ENCODE data around the gene CELF4.

The CELF4 gene

DNA sequence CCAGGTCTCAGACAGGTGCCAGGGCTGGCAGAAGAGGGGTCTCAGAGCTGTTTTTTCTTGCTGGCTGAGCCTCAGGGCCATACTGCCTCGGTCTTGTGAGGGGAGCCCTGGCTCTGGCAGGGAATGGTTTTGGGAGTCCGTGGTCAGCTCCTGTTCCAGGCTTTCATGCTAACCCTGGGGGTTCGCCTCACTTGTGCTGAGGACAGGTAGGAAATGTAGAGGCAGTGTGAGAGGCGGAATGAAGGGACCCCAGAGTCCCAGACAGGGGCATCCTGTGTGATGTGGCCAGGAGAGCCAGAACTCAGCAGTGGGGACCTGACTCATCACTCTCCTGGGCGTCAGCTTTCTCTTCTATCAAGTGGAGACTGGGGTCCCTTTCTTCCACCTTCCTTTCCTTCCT is 5.7 kb upstream of the CELF4 start:
- no peak for DNase-seq

DNA sequence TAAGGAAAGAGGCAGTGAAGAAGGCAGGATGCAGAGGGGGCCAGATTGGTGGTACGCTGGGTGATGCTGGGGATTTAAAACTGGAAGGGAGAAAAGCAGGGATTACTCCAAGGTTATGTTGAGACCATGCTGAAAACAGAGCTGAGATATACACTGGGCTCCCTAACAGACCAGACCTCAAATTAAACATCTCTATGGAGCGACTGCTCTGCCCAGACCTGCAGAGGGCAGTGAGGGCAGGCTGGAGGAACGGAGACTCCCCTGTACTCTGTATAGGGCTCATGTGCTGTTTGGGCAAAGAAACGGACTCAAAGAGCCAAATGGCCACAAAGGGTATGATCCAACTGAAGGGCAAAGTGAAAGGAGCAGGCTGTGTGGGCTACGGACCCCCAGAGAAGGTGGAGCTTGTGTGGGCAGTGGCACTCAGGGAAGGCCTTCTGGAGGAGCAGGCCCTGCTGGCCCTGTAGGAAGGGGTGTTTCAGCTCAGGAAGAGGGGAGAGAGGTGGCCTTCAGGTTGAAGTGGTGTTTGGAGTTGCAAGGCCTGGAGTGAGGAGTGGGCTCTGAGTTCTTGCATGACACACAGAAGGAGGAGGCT is 4.8 kb upstream of the CELF4 start:
- DNase-seq, result no peak

DNA sequence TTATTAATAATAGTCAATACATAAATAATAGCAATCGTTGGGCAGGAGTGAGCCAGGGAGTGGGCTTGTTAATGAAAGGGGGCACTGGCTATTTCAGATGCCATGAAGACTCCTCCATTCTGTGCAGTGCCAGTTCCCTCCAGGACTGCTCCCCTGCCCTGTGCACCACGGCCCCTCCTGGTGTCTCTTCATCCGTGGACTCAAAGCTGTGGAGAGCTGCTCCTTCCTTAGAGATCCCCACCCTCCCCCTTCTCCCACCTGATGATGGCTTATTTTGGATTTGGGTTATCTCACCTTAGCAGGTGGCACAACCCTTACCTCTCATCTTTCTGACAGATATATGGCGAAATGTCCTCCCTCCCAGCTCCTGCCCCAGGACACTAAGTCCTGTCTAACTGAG is 3.1 kb upstream of the CELF4 start:
- DNase-seq, result no peak

DNA sequence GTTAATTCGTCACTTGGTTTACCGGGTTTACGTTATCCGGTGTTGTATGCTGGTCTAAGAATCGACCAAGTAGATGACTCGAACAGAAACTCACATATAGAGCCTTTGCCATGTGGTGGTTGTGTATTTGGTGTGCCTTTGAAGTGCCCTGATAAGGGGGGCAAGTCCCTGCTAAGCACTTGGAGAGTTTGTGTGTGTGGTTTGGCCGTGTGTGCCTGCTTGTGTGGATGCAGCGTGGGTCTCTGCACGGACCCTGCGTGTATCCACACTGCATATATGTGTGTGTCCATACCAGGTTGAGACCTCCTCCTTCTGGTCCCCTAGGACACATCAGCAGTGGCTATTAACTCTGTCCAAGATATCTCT is 2.4 kb upstream of the CELF4 start:
- no peak for DNase-seq

DNA sequence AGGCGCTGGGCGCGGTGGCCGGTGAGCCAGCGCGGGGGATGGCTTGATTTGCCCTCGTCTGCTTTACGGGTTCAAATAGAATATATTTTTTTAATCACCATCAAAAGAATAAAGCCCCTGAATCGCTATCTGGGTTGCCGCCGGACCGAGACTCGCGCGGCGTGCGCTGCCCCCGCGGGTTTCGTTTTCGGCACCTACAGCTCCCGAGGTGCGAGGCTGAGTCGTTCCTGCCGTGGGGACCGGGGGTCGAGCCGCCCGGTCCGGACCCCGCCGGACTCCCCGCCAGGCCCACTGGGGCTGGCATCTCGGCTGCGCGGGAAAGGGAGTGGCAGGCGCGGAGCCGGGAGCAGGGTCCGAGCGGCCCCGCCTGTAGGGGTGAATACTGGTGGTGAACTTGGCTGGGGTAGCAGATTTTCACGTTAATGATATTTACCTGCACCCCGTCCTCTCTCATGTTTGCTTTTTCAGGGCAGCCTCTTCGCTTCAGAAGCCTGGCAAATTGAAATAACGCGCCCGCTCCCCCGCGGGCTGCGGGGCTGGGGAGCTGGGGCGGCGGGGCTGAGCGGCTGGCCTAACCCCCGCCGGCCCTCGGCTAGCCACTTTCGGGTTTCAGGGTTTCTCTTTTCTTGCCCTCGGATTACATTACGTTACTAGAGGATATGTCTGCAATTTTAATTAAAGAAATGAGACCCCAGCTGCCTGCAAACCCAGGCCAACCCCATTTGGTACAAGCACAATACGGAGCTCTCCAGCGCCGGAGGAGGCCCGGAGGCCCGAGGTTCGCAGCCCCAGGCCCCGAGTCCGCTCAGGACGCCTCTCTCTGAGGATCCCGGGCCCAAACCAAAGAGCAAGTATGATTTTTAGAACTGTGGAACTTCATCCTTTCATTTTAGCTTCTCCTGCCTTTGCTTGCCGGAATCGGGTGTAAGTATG is 1.7 kb upstream of the CELF4 start:
- DNase-seq, result no peak

DNA sequence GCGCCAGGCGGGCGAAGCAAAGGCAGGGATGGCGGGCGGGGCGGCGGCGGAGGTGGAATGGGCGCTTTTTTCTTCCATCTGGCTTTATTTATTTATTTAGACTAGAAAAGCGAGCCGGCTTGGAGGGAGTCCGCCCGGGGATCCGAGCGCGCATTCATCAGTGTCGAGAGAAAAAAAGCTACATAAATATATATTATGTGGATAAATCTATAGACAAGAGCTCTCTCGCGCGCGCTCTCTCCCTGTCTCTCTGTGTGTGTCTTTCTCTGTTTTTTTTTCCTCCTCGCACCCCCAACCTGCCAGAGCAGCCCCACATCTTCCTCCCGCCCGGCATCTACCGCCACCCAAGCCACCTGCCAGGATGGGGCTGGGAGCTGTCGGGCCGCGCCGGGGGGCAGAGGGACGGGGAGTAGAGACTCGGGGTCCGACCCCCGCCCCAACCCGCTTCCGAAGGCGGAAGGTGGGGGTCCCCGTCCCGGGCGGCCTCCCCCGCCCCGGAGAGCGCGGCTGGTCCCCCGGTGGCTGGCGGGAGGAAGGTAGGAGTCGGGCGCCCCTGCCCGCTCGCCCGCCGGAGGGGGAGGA is 972 bp upstream of the CELF4 start:
- no peak for DNase-seq

DNA sequence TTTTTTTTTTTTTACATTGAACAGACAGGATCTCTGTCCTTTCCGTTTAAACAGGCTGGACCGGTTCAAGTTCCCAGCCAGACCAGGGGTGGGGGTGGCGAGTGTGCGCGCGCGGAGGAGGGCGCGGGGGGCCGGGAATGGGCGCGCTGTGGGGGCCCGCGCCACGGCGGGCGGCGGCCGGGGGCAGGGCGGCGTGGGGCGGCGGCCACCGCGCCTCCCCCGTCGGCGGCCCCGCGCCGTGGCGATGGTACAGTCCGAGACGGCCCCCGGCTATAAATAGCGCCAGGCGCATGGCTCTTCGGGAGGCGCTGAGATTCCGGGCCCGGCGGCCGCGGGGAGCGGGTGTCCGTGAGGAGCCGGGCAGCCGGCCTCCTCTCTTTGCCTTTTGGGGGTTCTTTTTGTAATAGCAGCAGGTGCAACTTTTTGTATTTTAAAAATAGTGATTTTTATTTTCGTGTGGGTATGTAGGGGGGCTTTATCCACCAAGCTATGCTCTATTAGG is 430 bp upstream of the CELF4 start:
- peak; percentile 44 for DNase-seq

DNA sequence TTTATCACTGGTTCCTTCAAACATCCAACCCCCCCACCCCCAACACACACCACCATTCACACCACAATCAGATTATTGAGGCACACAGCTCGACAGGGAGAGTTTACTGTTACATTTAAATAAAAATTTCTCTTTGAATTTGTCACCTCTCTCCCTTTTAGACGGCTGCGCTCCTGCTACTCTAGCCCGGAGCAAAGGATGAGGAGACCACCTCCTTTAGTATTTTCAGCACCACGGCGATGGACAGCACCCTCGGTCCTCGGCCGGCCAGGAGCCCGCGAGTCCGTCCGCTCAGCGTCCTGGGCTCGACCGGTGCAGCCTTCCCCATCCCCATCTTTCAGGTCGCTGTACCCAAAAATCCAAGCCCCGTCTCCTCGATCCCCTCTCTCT is 892 bp downstream of the CELF4 start:
- peak; percentile 51 for DNase-seq

DNA sequence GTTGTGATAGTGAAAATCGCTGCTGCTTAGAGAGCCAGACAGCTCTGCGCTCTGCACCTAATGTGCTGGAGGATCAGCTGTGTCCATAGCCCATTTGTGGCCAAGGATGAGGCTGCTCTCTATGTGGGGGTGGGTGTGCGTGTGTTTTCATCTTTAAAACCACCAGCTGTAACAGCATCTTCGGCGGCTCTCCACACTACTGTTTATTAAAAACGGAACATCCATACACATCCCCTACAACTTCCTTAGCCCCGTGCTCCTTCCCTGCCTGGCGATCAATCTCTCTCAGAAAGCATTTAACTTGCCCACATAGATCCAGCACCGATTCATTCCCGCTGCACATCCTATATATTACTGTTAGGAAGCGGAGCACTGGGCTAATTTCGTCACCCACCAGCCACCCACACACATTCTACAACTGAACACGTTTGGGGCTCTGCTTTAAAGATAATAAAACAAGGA is 1.6 kb downstream of the CELF4 start:
- DNase-seq, result no peak

DNA sequence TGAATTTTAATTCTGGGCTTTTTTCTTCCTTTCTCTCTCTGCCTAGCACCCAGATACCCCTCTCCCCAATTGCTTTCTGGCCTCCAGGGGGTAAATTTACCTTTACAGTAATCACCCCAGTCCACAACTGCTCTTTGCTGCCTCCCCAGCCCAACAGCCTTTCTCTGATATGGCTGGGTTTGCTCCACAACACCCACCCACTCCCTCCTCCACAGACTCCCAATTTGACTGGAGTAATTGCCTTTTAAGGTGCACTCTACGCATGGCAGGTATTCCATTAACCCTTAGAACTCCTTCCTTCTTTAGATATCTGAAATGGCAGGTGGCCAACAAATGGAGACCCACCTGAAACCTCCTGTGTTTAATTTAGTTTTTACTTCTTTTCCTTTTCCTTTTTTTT is 3.6 kb downstream of the CELF4 start:
- no peak for DNase-seq

DNA sequence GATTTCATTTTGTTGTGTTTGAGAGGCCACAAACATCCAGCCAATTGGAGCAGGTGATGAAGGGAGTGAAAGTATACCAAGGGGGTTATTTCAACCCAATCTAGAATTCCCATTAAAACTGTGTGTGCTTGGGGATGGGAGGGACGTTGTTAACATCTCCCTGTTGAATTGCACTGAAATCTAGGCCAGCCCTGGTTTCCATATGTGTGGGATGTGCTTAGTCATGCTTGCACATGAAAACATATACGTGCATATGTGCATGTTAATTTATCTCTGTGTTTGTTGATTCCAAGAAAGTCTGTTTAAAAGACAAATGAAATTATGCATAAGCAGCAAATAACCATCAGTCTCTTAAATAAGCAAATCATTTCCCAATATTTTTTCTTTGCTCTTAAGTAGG is 5.6 kb downstream of the CELF4 start:
- no peak for DNase-seq

DNA sequence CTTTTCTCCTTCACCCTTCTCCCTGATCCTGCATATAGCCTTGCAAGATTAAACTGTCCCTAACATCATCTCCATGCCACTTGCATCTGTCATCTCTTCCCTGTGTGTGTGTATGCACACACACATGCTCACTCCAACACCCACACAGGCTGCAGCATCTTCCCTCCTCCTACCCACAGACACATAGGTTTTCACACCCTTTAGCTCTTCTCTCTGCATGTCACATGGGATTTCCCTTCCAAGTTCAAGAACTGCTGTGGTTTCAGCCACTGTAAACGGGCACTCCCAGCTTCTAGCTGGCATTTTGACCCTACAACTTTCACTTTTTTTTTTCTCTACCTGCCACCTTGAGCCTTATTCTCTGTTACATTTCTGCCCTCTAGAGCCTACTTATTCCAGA is 6.4 kb downstream of the CELF4 start:
- DNase-seq, result no peak

DNA sequence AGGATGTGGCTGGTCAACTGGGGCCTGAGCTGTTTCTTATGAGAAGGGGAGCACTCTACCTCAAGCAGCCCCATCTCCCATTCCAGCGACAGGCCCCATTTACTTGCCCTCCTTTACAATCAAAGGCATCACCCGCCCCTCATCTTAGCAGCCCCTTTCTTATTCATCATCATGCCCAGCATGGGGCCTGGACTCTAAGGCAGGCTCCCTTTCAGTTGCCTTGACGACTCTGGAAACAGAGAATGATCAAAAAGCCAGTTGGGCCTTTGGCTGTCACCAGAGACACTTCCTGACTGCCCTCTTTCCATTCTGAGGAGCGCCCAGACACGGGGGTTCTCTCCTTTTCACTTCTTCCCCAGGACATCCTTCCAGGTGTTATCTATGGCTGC is 11.2 kb downstream of the CELF4 start:
- DNase-seq, result no peak

DNA sequence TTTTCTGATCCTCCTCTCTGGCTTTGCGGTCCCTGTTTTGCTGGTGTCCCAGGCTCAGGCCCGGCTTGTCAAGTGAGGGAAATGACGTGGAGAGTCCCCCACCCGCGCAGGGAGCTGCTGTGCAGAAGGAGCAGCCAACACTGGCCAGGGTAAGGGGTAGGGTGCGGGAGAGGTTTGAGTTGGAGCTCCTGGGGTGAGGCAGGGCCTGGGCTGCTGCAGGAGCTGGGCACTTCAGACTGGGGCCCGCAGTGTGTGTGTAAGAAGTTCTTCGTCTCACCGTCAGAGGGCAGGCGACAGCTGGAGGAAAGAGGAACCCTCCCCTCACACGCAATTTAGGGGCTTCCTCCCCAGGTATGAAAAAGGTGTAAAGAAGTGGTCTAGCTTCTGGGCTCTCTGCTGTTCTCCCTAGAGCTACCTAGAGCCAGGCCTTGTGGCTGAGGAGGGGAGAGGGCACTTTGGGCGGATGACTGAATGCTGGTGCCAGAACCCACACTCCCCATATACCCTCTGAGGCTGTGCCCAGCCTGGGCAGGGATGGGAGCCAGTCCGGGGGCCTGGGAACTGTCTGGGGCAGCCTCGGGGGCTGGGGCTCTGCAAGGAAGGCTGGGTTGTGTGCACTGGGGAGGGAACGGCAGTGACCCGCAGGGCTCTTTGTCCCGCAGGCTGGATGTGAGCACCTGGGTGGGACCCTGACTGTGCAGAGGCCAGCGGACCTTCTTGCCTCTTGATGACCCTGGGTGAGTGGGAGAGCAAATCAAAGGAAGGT is 11.8 kb downstream of the CELF4 start:
- no peak for DNase-seq

DNA sequence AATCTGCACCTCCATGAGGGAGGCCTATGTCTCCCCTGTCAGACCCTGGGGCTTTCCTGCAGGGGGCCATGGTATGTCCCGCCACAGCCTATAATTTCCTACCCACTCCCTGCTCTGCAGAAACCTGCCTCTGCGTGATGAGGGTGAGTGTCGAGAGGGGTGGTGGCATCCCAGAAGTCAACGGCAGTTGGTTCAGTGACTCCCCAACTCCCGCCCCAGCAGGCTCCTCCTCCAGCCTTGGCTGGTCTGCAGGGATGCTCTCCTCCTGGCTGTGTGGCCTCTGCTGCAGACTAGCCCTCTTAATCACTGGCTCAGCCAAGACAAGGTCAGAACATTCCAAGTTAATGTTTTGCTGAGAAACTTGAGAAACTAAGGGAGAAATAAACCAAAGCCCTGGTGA is 13.3 kb downstream of the CELF4 start:
- DNase-seq, result no peak

DNA sequence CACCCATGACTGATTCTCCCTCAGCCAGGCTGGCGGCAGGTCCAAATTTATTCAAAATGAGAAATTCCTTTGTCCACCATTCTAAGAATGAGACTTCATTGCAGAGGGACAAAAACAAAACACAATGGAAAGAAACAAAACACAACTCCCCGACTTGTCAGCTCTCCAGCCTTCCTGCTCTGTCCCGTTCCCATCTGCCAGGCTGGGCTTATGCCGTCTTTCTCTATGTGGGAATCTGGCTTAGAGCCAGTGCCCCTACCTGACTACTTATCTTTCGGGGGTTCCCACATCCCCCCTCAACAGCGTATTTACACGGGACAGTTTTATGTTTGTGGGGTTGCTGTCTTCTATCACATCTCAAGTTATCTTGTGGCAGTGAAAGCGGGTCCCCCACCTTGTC is 13.8 kb downstream of the CELF4 start:
- DNase-seq, result no peak

DNA sequence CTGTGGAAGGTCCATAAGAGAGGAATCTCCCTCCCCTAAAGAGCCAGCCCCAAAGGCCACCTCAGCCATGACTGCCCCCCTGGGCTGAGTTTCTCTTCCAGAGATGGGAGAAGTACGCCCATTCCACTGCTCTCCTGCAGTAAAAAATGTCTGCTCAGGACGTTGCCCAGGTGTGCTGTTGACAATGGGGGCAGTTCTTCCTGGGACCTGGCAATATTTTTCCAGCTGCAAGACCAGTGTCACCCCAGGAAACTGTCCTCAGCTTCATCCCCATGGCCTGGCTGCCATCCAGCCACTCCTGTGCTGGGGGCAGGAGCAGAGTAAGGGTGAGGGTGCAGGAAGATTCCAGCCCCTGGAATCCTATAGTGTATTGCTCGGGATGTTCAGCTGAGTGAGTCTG is 14.3 kb downstream of the CELF4 start:
- DNase-seq, result no peak

DNA sequence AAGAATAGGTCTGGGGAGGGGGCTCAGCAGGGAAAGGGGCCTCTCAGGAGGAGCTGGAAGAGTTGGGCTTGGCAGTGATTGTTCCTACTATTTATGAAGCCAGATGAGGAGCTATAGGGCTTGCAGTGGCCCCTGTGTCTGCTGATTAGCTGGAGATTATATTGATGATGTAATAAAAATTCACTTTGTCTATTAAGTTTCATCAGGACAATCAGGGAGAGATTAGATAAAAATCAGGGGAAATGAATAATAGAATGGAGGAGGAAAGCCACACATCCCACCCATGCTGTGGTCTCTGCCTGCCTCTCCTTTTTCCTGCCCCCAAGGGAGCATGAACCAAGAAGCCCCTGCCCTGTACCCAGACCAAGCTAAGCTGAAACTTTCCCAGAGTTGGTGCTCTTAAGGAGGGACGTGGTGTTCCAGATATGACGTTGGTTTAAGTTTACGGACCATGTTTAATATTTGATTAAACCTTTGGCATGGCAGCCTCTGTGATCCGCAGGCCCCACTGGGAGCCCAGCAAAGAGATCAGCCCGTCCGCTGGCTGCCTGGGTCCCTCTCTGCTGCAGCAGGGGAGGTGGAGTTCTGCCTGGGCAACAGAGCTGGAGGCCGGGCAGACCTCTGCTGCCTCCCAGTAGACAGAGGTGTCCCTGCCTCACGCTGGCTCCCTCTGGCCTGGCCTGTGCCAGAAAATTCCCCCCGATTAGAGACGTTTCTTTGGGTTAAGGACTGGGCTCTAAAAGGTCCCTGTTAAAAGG is 15.3 kb downstream of the CELF4 start:
- no peak for DNase-seq

DNA sequence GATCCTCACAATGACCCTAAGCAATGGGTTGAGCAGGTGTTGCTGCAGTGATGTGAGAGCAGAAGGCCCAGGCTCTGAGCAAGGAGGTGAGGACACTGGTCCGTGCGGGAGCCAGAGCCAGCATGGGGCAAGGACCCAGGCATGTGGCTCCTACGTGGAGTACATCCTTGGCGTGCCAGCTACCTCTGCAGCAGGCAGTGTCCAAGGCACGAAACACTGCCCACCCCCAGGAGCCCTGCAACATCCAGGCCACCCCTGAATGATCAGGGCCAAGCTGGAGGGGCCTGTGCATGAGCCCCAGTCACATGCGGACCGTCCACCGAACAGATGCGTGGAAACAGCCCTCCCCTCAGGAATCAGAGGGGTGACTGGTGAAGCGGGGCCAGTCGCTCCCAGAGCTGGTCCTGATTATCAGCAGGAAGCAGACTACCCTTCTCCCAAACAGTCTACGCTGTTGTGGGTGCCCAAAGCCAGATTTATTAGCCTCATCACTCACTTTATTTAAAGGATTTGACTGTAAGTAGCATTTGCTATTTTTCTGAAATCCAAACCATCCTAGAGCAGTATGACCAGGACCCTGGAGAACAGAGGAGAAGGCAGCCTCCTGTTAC is 16.8 kb downstream of the CELF4 start:
- no peak for DNase-seq

DNA sequence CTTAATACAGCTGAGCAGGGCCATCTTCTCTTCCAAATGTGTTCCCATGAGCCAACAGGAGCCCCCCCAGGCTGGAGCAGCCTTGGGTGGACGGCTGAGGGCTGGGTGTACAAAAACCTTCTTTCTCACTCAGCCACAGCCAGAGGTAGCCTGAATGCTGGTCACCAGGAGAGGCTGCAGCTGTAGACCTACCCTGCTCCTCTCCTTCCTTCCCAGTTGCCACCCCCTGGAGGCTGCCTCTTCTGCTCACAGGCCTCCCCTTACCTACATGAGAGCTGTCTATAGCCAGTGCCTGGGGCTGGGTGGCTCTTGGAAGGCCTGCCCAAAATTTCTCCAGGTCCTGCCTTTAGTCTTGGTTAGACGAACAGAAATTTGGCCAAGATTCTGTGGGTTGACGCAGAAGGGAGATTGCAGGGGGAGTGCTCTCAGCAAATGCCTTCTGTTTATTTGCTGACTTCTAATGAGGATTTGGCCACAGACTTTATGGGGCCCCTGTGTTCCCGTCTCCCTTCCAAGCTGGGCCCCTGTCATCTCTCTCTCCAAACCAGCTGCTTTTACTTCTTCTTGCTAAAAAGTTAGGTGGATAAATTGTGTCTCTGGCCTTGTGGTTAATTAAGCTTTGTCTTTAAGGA is 18.3 kb downstream of the CELF4 start:
- no peak for DNase-seq

DNA sequence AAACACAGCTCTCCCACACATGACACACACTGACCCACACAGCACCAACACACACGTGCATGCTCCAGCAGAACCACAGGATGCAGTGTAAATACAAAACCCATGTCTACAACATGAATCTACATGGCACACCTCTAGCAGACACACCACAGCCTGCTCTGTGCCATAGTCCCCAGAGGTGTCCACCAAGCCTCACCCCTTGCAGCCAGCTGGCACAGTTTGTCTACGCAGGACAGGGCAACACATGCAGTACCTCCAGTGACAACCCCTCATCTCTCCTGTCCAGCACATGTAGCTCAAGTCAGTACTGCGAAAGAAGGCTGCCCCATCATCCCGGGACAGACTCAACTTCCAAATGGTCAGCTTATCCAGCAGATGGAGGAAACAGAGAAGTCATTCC is 18.9 kb downstream of the CELF4 start:
- no peak for DNase-seq

DNA sequence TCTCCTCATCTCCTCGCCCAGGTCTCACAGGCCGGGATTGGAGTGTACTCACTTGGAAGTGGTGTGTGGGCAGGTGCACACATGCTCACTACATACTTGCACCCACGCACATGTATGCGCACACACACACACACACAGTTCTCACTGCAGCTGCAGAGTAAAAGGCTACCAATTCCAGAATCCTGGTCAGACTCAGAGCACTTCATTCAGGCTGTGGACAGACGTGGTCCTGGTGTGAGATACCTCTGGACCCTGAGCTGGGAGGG is 19.4 kb downstream of the CELF4 start:
- DNase-seq, result no peak
